ENCODE results near the gene LASP1NB.

- TF ChIP-seq MAFK (IDR thresholded peaks at IDR 0.05; ENCODE audit: low read depth, low read length) (no peak), CTCF (conservative IDR thresholded peaks at IDR 0.05; ENCODE audit: low read depth, low read length) (no peak), RAD21 (IDR thresholded peaks at IDR 0.05; ENCODE audit: low read length) (no peak)
Observed at GRCh38 chr17:38893607-38894006, 31.8 kb upstream of the LASP1NB start.

Measured in IMR-90 (cell line).